CD4-positive, alpha-beta T cell treated with Interleukin-12 subunit alpha and Interleukin-12 subunit beta, for 1 hour (primary cell): ENCODE results near the gene MREG.
"Not testable (repeated sequence)": the region's sequence is repeated elsewhere in the genome, so short reads cannot be mapped to it uniquely, and the experiment has no call there.

Experiments
- DNase-seq: peaks from one replicate; pipeline ENCODE4 v3.0.0-alpha.2; 2020

The MREG gene

GRCh38 chr2:215957354-215958122 is 55.8 kb downstream of the MREG start:
- DNase-seq = not testable (repeated sequence)

- no peak for DNase-seq
Measured at GRCh38 chr2:215952860-215953637, 60.3 kb downstream of the MREG start.

GRCh38 chr2:215951558-215951957 is 61.8 kb downstream of the MREG start:
- DNase-seq = no peak

- DNase-seq = peak; percentile 46
Measured at GRCh38 chr2:215949991-215950404, 63.4 kb downstream of the MREG start.

GRCh38 chr2:215948051-215948450 is 65.3 kb downstream of the MREG start:
- DNase-seq = no peak

- DNase-seq = no peak
Measured at GRCh38 chr2:215946586-215946985, 66.8 kb downstream of the MREG start.

- DNase-seq = no peak
Measured at GRCh38 chr2:215942194-215942593, 71.2 kb downstream of the MREG start.

- no peak for DNase-seq
Measured at GRCh38 chr2:215941726-215942125, 71.6 kb downstream of the MREG start.

- DNase-seq = no peak
Measured at GRCh38 chr2:215940645-215941184, 72.6 kb downstream of the MREG start.

GRCh38 chr2:215937190-215937589 is 76.2 kb downstream of the MREG start:
- no peak for DNase-seq

- DNase-seq = no peak
Measured at GRCh38 chr2:215933151-215933550, 80.2 kb downstream of the MREG start.

- DNase-seq = peak; percentile 49
Measured at GRCh38 chr2:215931256-215931903, 82.0 kb downstream of the MREG start.

- no peak for DNase-seq
Measured at GRCh38 chr2:215930505-215931253, 82.7 kb downstream of the MREG start.

- no peak for DNase-seq
Measured at GRCh38 chr2:215929602-215930335, 83.6 kb downstream of the MREG start.

GRCh38 chr2:215928086-215928485 is 85.3 kb downstream of the MREG start:
- no peak for DNase-seq

- DNase-seq = not testable (repeated sequence)
Measured at GRCh38 chr2:215926992-215927391, 86.4 kb downstream of the MREG start.

- no peak for DNase-seq
Measured at GRCh38 chr2:215921895-215922294, 91.5 kb downstream of the MREG start.

- DNase-seq = peak; percentile 54
Measured at GRCh38 chr2:215920244-215921100, 92.9 kb downstream of the MREG start.

- no peak for DNase-seq
Measured at GRCh38 chr2:215919624-215920243, 93.6 kb downstream of the MREG start.

GRCh38 chr2:215918901-215919599 is 94.3 kb downstream of the MREG start:
- no peak for DNase-seq
